ENCODE measurements around the gene SEZ6.

Gene SEZ6

DNA sequence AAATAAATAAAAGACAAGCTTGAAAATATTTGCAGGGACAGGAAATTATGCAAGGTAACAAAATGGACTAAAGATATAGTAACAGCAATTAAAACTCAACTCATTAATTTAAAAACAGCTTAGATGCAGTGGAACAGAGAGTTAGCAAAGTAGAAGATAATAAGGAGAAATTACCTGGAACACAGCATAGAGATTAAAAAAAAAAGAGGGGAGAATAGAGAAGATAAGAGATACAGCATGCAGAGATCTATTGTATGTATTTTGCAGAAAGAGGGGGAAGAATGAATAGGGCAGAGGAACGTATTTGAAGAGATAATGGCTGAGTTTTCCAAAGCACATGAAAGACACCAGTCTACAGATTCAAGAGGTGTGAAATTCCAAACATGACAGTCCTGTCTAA lies 28.7 kb upstream of the SEZ6 start:
- no peak for DNase-seq (ENCODE audit: low read depth in 2 of 2)

- no peak for DNase-seq (ENCODE audit: low read depth in 2 of 2)
Measured at GRCh38 chr17:29032857-29033197, 27.0 kb upstream of the SEZ6 start.

DNA sequence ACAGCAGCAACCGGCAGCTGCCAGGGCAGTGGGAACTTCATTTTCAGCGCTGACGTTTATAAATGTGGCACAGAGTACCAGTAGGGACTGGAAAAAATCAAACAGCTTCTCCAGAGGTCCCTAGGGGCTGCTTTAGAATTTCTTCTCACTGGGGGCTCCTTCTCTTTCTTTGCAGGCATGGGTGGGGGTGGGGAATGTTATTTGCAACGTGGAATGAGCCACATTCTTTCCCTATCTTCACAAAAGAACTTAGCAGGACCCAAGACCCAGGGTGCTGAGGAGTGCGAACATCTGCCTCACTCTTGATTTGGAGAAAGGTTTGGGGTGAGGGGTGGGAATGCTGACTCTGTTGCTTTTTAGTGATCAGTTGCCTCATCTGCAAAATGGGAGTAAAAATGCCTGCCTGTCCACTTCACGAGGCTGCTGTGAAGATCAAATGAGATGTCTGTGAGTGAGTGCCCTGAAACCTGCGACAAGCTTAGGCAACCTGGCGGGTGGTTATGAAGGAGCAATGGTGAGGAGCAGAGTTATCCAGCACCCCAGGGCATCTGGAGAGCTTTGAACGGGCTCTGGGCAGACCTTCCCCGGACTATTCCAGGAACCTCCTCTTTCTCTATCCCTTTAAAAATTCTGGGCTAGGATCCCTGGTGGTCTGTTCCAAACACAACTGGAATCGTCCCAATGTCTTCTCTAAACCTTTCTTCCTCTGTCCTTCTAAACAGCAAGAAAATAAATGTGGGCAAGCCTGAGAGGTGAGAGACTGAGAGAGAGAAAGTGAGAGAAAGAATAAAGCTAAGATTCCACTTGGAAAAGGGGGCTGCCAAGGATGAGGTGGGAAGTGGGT lies 26.4 kb upstream of the SEZ6 start:
- no peak for DNase-seq (ENCODE audit: low read depth in 2 of 2)

GRCh38 chr17:29031488-29031887 lies 25.7 kb upstream of the SEZ6 start:
- no peak for DNase-seq (ENCODE audit: low read depth in 2 of 2)

- no peak for DNase-seq (ENCODE audit: low read depth in 2 of 2)
Measured at GRCh38 chr17:29024316-29024952, 18.6 kb upstream of the SEZ6 start.

- DNase-seq (ENCODE audit: low read depth in 2 of 2) = no peak
Measured at GRCh38 chr17:29022074-29022473, 16.2 kb upstream of the SEZ6 start.

DNA sequence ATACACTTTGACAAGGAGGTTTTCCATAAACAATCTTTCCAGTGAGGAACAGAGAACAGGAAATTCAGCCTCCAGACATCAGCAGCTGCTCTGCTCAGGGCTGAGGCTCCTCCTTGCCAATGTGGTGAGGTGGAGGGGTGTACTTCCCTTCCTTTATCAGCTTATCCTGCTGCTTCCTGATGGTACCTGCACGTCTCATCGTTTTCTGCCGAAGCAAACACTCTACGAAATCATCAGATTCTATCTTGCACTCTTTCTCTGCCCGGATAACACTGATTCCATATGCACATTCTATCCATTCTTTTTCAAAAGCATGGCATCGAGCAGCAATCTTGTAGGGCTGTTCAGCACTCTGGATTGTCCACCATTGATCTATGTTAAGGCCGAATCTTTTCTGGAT lies 15.4 kb upstream of the SEZ6 start:
- no peak for DNase-seq (ENCODE audit: low read depth in 2 of 2)

DNA sequence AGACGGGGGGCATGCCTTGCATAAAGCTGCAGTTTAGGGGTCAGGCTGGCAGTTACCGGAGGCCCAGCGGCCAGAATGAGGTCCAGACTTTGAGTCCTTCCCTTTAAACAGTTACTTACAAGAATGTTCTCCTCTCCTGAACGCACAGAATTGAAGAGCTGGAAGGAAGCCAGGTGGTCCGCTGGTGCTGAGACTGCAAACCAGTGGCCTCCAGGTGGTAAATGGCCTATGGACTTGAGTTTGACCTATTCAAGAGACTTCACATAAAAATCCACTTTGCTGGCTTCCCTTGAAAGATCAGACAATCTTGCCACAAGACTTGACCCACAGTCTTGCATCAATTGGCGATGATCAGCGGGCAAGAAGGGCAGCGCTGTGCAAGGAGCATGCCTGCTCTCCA lies 14.7 kb upstream of the SEZ6 start:
- no peak for DNase-seq (ENCODE audit: low read depth in 2 of 2)

GRCh38 chr17:29019475-29020181 lies 13.8 kb upstream of the SEZ6 start:
- DNase-seq (ENCODE audit: low read depth in 2 of 2) = peak in 1 of 2 donors; percentile 5

DNA sequence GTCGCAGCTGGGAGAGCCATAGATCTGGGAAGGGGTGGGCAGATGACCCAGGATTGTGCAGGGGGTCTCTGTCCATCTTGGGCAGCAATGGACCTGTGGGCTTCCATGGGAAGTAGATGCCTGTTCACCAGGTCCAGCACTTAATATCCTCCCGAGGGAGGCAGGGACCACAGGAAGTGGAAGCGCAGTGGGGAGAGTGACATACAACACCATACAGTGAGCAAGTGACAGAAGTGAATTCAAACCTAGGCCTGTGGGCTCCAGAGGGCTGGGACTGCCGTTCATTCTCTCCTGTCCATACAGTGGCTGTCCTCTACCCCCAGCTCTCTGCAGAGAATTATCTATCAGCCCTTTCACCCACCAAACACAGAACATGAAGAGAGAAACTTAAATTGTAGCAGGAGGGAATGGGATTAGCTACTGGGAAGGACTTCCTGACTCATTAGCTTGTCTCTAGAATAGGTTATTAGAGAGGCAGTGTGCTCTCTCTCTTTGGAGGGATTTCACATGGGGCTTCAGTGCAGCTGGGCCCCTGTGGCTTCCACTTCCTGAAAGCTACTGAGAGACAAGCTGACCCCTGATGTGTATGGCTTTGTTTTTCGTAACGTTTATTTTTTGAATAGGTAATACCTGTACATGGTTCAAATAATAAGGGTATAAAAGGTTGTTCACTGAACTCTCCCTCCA lies 13.1 kb upstream of the SEZ6 start:
- DNase-seq (ENCODE audit: low read depth in 2 of 2) = no peak

GRCh38 chr17:29016345-29017210 lies 10.7 kb upstream of the SEZ6 start:
- DNase-seq (ENCODE audit: low read depth in 2 of 2) = no peak

- DNase-seq (ENCODE audit: low read depth in 2 of 2) = no peak
Measured at GRCh38 chr17:29014716-29015115, 8.9 kb upstream of the SEZ6 start.

DNA sequence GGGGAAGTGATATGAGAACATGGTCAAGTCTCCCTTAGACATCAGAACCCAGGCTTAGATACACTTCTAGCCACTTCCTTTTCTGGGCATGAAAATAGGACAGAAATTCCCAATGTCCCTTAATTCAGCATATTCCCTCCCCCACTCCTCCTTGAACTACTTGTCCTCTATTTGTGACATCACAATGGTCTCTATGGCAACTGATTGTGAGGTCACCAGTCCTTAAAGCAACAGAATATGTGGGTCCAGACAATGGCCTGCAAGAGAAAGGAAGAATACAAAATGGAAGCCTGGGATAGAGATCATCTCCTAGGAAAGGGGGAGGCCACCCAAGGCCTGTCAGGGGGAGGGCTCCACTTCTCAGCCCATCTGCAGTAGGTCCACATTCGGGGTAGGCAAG lies 6.7 kb upstream of the SEZ6 start:
- no peak for DNase-seq (ENCODE audit: low read depth in 2 of 2)

GRCh38 chr17:29010586-29010985 lies 4.8 kb upstream of the SEZ6 start:
- DNase-seq (ENCODE audit: low read depth in 2 of 2) = no peak

GRCh38 chr17:29010129-29010528 lies 4.3 kb upstream of the SEZ6 start:
- no peak for DNase-seq (ENCODE audit: low read depth in 2 of 2)

- DNase-seq (ENCODE audit: low read depth in 2 of 2) = no peak
Measured at GRCh38 chr17:29008591-29008990, 2.8 kb upstream of the SEZ6 start.

GRCh38 chr17:29007860-29008455 lies 2.1 kb upstream of the SEZ6 start:
- no peak for DNase-seq (ENCODE audit: low read depth in 2 of 2)

DNA sequence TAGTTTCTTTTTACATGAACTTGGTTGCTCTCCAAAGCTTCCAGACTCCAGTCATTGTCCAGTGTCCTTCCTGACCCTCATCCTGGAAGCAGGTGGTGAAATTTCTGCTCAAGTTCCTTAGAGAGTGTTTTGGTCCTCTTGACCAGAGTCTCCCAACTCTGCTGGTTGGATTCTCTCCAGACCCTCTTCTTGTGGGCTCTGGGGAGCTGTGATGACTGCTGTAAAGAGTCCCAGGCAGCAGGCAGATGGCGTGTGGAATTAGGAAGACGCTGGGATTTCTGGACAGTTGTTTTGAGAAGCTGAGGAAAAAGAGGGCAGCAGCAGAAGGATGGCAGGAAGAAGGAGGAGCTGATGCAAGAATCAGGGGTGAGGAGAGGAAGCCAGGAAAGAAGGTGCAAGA lies 1.6 kb upstream of the SEZ6 start:
- no peak for DNase-seq (ENCODE audit: low read depth in 2 of 2)

DNA sequence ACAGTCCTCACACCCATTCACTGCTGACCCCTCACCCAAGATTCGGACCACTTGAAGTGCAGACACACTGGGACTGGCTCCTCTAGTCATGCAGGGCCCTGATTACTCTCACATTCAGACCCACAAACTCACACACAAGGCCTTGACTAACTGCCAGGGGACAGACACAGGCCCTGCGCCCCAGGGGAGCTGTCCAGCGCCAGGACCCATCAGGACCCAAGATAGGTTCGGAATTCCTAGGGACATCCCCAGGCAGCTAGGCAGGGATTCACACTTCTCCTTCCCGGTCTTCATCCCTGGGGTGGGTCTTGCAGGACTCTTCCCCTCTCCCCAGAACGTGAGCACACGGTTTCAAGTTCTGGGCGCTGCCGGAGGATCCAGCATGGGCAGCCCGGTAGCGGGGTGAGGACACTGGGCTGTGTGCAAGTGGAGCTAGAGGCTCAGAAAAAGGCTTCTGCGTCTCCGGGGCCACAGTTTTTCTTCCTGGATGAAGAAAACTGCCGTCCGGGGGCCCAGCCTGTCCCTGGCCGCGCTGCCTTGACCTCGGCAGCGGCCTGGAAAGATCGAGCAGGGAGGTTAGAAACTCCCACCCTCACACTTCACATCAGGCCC lies 1.6 kb downstream of the SEZ6 start:
- DNase-seq (ENCODE audit: low read depth in 2 of 2) = no peak

DNA sequence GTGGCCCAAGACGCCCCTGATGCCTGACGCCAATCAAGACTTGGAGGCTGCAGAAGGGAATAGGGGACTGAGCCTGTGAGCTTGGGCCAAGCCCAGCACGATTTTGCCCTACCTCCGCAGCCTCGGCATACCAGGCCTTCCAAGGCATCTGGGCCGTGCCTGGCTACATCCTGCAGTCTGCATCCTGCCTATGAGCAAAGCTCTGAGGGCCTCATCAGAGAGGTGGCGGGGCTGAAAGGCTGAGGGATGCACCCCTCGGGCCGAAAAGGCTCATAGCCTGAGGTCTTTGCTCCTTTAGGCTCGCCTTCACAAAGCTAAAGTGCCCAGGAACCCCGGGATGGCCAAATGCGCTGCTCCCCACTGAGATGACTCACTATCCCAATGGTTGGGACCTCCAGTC lies 2.5 kb downstream of the SEZ6 start:
- no peak for DNase-seq (ENCODE audit: low read depth in 2 of 2)

GRCh38 chr17:29002811-29003210 lies 3.0 kb downstream of the SEZ6 start:
- DNase-seq (ENCODE audit: low read depth in 2 of 2) = no peak
